ENCODE results near the gene DNAJC5. TPM values are rescaled to one million over a fixed set of nuclear protein-coding genes. Genes with fewer than 3 reads are reported as not detected.

DNAJC5 gene
- total RNA-seq, 1 donor from 2014 or later, result 44.2 TPM

- no peak overlapping the region for H3K4me3 Mint-ChIP-seq (ENCODE audit: unreplicated experiment)
- no peak for TF ChIP-seq CTCF (IDR thresholded peaks at IDR 0.05)
- peak overlapping the region; percentile 8 for H3K27ac Mint-ChIP-seq (ENCODE audit: unreplicated experiment)
- DNase-seq (ENCODE audit: low spot score), result no peak
- no peaks in the 10 kb centered on the region for H3K27me3 Mint-ChIP-seq (ENCODE audit: low read depth)
- no peaks in the 10 kb centered on the region for H3K9me3 Mint-ChIP-seq (ENCODE audit: low read depth)
- peaks cover 3% of the 10 kb centered on the region for H3K36me3 Mint-ChIP-seq (ENCODE audit: low read depth)
- peaks cover 19% of the 10 kb centered on the region for H3K4me1 Mint-ChIP-seq (ENCODE audit: low read depth)
Observed at GRCh38 chr20:63944078-63944941, 49.4 kb downstream of the DNAJC5 start.

- Mint-ChIP-seq H3K9me3 (ENCODE audit: low read depth) (no peaks in the 10 kb centered on the region), H3K4me3 (ENCODE audit: unreplicated experiment) (no peak overlapping the region), H3K36me3 (ENCODE audit: low read depth) (peaks cover 3% of the 10 kb centered on the region), H3K27me3 (ENCODE audit: low read depth) (no peaks in the 10 kb centered on the region), H3K27ac (ENCODE audit: unreplicated experiment) (no peak overlapping the region), H3K4me1 (ENCODE audit: low read depth) (peaks cover 26% of the 10 kb centered on the region)
- no peak for TF ChIP-seq CTCF (IDR thresholded peaks at IDR 0.05)
- DNase-seq (ENCODE audit: low spot score), result no peak
Observed at GRCh38 chr20:63945031-63945658, 50.2 kb downstream of the DNAJC5 start.

- DNase-seq (ENCODE audit: low spot score), result no peak
- H3K4me3 Mint-ChIP-seq (ENCODE audit: unreplicated experiment), result no peak overlapping the region
- peaks cover 28% of the 10 kb centered on the region for H3K4me1 Mint-ChIP-seq (ENCODE audit: low read depth)
- H3K9me3 Mint-ChIP-seq (ENCODE audit: low read depth), result no peaks in the 10 kb centered on the region
- peak overlapping the region; percentile 22 for H3K27ac Mint-ChIP-seq (ENCODE audit: unreplicated experiment)
- TF ChIP-seq CTCF (IDR thresholded peaks at IDR 0.05), result no peak
- peaks cover 3% of the 10 kb centered on the region for H3K36me3 Mint-ChIP-seq (ENCODE audit: low read depth)
- H3K27me3 Mint-ChIP-seq (ENCODE audit: low read depth), result no peaks in the 10 kb centered on the region
Observed at GRCh38 chr20:63945921-63946920, 51.3 kb downstream of the DNAJC5 start.

- no peak for TF ChIP-seq CTCF (IDR thresholded peaks at IDR 0.05)
- no peaks in the 10 kb centered on the region for H3K27me3 Mint-ChIP-seq (ENCODE audit: low read depth)
- H3K36me3 Mint-ChIP-seq (ENCODE audit: low read depth), result peaks cover 3% of the 10 kb centered on the region
- no peak overlapping the region for H3K4me3 Mint-ChIP-seq (ENCODE audit: unreplicated experiment)
- peaks cover 30% of the 10 kb centered on the region for H3K4me1 Mint-ChIP-seq (ENCODE audit: low read depth)
- H3K27ac Mint-ChIP-seq (ENCODE audit: unreplicated experiment), result peak overlapping the region; percentile 83
- no peaks in the 10 kb centered on the region for H3K9me3 Mint-ChIP-seq (ENCODE audit: low read depth)
- peak; percentile 73 for DNase-seq (ENCODE audit: low spot score)
Observed at GRCh38 chr20:63946986-63947637, 52.2 kb downstream of the DNAJC5 start.
